NCI-H2227 (cell line): ENCODE data around the gene TTC34.

Experiments used
- DNase-seq: peaks from one replicate; lab custom pipeline; 2025; ENCODE audit not compliant: unreplicated experiment; lab: John Stamatoyannopoulos, UW

TTC34 gene

DNA sequence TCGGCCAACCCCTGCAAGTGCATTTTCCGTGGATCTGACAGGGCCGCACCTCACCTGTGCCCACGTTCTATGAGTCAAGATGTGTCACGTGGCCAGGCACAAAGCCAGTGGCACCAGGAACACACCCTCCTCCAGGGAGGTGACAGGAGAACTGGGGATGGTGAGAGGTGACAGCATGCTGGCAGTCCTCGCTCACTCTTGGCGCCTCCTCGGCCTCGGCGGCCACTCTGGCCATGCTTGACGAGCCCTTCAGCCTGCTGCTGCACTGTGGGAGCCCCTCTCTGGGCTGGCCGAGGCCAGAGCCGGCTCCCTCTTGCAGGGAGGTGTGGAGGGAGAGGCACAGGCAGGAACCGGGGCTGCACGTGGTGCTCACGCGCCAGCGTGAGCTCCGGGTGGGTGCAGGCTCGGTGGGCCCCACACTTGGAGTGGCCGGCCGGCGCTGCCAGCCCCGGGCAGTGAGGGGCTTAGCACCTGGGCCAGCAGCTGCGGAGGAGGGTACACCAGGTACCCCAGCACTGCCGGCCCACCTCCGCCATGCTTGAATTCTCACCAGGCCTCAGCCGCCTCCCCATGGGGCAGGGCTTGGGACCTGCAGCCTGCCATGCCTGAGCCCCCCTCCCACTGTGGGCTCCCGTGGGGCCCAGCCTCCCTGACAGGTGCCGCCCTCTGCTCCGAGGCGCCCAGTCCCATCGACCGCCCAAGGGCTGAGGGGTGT lies 11.6 kb upstream of the TTC34 start:
- DNase-seq, result no peak

- no peak for DNase-seq
Measured at GRCh38 chr1:2812136-2812535, 10.6 kb upstream of the TTC34 start.

DNA sequence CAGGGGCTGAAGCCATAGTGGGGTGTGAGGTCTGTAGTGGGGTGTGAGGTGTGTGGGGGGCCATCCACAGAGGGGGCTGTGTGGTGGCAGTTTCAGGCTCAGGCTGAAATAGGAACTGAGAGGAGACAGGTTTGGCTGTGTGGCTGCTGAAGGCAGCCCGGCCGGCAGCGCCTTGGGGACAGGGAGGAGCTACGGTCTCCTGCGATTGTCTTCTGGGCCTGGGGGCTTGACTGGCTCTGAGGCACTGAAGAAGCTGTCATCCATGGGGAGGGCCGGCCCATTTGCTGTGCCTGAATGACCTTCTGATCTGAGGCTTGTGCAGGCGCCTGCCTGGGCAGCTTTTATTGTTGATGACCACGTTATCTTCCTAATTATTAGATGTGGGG lies 10.0 kb upstream of the TTC34 start:
- no peak for DNase-seq

DNA sequence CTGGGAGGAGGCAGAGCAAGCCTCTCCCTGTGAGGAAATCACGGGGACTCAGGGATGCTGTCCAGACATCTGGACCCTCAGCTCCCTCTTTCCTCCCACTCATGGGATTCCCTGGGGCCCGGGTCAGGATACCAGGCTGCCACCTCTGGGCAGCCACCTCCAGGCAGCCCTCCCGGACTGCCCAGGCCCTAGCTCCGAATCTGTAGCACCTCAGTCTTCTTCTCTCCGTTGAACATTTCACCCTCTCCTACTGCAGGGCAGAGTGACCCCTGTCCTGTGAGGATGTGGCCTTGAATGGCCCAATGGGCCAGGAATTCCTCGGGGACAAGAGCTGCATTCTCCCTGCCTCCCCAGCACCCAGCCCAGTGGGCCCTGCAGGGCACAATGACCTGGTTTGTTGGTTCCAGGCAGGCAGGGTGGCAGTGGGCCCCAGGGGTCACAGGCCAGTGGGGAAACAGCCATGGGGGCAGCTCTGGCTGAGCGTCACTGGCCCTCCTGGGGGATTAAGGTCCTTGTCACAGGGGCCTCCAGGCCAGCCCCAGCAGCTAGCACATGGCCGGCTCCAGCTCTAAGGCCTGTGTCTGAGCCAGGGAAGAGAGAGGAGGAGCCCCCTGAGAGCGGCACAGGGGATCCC lies 9.5 kb upstream of the TTC34 start:
- DNase-seq, result no peak

GRCh38 chr1:2810281-2810680 lies 8.8 kb upstream of the TTC34 start:
- no peak for DNase-seq

GRCh38 chr1:2809656-2810055 lies 8.2 kb upstream of the TTC34 start:
- DNase-seq, result no peak

- DNase-seq, result no peak
Measured at GRCh38 chr1:2808831-2809605, 7.5 kb upstream of the TTC34 start.

DNA sequence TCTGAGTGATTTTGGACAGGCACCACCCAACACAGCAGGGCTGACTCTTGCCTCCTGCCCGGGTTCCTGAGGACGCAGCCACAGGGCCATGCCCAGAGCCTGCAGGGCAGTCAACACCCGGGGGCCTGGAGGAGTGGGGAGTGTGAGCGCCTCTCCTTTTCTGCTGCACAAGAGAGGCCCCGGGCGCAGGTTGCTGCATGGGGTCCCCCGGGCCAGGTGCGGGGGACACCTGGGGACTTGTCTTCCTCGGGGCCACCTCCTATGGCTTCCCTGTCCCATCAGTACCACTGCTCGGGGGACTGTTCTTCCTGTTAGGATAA lies 6.9 kb upstream of the TTC34 start:
- no peak for DNase-seq

DNA sequence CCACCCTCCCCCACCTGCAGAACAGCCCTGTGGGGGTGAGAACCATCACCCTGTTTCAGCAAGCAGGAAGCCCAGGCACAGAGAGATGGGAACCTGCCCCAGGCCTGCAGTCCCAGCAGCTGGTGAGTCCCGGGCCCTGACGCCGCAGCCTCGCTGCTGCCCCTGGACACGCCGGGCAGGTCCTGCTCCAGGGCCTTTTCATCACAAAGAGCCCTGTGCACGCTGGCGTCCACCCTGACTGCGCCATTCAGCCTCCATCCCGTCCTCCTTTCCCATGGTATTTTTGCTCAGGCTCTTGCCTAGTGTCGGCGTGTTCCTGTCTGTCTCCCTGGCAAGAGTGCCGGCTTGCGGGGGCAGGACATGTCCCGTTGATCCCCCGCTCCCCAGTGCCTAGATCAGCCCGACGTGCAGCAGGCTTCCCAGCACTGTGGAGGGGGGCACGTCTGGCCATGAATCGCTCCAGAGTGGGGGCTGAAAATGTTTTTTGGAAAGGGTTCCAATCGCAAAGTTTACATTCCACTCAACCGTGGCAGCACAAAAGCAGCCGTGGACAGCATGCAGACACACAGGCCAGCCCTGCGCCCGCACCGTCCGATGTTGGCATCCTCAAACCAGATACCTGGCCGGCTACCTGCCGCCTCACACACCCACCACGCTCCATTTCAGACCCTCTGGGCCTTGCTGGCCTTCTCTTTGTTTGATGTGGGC lies 6.3 kb upstream of the TTC34 start:
- DNase-seq, result no peak

DNA sequence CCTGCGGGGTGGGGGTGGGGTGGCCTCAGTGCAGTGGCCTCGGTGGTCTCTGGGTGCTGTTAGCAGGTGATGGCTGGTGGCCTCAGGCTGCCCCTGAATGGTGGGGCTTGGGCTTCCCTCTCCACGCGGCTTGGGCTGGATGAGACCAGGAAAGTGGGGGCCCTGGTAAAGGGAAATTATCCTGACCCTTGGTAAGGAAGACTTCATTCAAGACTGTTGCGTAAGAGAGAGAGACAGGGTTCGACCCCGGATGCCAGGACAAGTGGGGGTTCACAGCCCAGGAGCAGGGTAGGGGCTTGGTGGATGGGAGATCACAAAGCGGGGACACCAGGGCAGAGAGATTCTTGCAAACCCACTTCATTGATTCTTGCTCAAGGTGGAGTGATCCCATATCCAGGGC lies 5.5 kb upstream of the TTC34 start:
- DNase-seq, result no peak

GRCh38 chr1:2806591-2806990 lies 5.1 kb upstream of the TTC34 start:
- DNase-seq, result no peak

- DNase-seq, result no peak
Measured at GRCh38 chr1:2805801-2806430, 4.4 kb upstream of the TTC34 start.

DNA sequence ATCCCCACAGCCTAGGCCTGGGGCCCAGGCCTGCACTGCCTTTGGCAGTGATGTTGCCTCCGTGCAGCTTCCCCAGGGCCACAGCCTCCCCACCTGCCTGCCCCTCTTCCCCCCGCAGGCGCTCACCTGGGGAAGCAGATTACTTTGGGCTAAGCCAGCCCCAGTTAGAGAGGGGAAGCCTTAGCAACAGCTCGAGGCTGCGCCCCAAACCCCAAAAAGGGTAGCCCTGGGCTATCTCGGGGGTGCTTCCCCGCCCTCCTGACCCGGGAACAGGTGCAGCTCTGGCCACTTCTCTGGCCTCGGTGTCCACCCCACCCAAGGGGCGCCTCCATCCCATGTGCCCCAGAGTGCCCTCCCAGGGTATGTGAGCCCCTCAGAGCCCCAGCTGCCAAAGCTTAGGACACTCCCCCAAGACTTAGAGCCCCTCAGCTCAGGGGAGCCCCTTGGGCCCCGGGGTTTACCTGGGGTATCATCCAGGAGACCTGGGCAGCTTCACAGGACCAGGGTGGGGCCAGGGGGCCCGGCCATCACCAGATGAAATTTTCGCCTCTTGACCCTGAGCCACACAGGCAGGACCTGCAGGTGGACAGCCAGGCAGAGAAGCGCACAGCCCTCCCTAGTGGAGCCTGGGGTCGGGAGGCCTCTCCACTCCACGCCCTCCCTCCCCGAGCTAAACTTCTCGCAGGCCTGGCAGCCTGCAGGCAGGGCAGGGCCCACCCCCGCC lies 3.3 kb upstream of the TTC34 start:
- no peak for DNase-seq

DNA sequence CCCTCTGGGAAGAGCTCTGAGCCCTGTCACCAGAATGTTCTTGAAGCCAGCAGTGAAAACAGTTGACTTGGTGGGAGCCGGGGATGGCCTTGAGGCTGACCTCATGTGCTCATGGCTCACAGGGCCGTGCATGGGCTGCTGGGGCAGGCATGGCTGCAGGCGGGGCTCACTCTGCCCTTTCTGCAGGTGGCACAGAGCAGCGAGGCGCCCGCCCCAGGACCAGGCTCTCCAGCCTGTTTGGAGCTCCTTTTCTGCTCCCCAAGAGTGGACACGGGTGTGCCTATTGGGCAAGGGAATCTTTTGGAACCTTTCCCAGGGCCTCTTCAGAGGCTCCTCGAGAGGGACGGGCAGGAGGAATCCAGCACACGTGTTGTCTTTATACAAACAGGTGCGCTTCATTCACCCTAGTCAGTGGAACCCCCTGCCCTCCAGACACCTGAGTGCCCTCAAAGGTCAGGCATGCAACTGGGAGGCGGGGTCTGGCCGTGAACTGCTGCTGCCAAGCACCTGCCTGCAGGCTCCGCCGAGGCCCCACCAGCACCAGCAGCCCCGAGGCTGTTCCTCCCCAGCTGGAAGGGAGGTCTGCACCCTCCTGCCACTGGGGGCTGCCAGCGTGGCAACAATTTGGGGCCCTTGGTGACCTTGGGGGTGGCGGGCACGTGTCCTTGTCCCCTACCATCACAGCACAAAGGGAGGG lies 2.6 kb upstream of the TTC34 start:
- no peak for DNase-seq

GRCh38 chr1:2803086-2803930 lies 1.8 kb upstream of the TTC34 start:
- DNase-seq, result no peak

- no peak for DNase-seq
Measured at GRCh38 chr1:2802421-2802961, 998 bp upstream of the TTC34 start.

- DNase-seq, result no peak
Measured at GRCh38 chr1:2801046-2801445, 447 bp downstream of the TTC34 start.

- DNase-seq, result no peak
Measured at GRCh38 chr1:2800664-2801045, 838 bp downstream of the TTC34 start.
